NT2/D1 (cell line): ENCODE measurements around the gene TRIM67.

Experiments
- YY1 ChIP-seq: IDR thresholded peaks from 2 replicates; pipeline ENCODE4 v1.6.1; 2011; ENCODE audit not compliant: insufficient read length, insufficient read depth
- ZNF274 ChIP-seq: IDR thresholded peaks from 2 replicates; pipeline ENCODE4 v1.6.1; 2011; ENCODE audit warnings: mild to moderate bottlenecking, low read depth, low read length

DNA sequence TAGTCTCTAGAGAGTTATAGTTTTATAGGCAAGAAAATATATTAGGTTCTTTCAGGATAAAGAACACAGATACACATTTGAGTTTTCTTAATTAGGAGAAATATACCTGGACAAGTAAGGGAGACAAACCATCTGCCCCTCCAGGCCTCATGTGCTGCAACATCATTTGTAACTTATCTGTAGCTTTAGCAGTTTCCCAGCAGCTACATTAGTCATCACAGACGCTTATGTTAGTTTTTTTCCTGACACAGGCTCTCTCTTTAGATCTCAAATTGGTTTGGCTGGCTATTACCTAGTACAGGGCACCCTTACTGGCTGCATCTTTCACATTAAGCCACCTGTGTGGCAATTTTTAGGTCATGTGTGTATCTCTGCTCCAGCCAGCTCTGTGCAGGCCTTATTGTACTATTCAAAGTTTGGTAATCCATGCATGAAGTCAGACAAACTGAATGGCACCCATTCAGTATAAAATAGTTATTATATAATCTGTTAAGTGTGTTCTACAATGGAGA is 105.0 kb downstream of the TRIM67 start:
- no peak for TF ChIP-seq ZNF274
- TF ChIP-seq YY1 = no peak
